GM12878 (cell line): Measurements from ENCODE around the gene TPO. TPM values are rescaled to one million over a fixed set of nuclear protein-coding genes. Genes with fewer than 3 reads are reported as not detected.

Experiments
- ATAC-seq: fragments of 200-7000 bp; cut with Tn5 transposase; 3 replicates; pipeline ENCODE4 v1.9.1; 2020; ENCODE audit warnings: mild to moderate bottlenecking, moderate library complexity
- BruUV-seq: library from RNA; stranded (reverse); fragments of 400-500 nt; replicated peaks from 2 replicates; lab custom pipeline; 2021; lab: Mats Ljungman, UMichigan
- CTCF ChIA-PET: fragments of 300-600 bp; sonication (Branson Sonifier 250); formaldehyde crosslinking; extraction: SDS; loops from one replicate; lab custom pipeline; 2021; ENCODE audit warnings: inconsistent platforms; lab: Yijun Ruan, JAX
- POLR2A ChIA-PET: fragments of 350-600 bp; formaldehyde crosslinking; extraction: SDS; loops from one replicate; lab custom pipeline; 2021; ENCODE audit warnings: inconsistent platforms; lab: Charles Lee
- RAD21 ChIA-PET: fragments of 300-600 bp; sonication (Branson Sonifier 250); formaldehyde crosslinking; loops from one replicate; lab custom pipeline; 2023; ENCODE audit warnings: antibody characterized with exemption; ENCODE audit not compliant: unreplicated experiment; lab: Charles Lee
- SMC1A ChIA-PET: fragments of 300-600 bp; sonication (Branson Sonifier 250); formaldehyde crosslinking; loops from one replicate; lab custom pipeline; 2023; ENCODE audit not compliant: unreplicated experiment, uncharacterized antibody; lab: Charles Lee
- DNase-seq: peaks from one replicate; pipeline ENCODE4 v3.0.0-alpha.2; 2011; ENCODE audit warnings: low read depth, low spot score
- FAIRE-seq: peaks from 3 replicates; lab custom pipeline; 2011; peaks lifted over from hg19 to GRCh38; lab: Jason Lieb, UNC
- H2AFZ ChIP-seq: 2 replicates; pipeline ENCODE4 v1.6.0; 2011; ENCODE audit warnings: low read depth, low read length, control low read depth; ENCODE audit not compliant: control insufficient read depth
- H3K27ac ChIP-seq: 2 replicates; pipeline ENCODE4 v1.5.1; 2011; ENCODE audit warnings: control low read depth; ENCODE audit not compliant: control insufficient read depth, insufficient read depth
- H3K27me3 ChIP-seq, 2 experiments: replicated peaks in 1 of 2; 2 replicates each; pipeline versions ENCODE4 v1.6.0 to v1.6.1; 2011; ENCODE audit warnings: low read length in 1 of 2; ENCODE audit not compliant: control insufficient read depth in 2 of 2, insufficient read depth in 2 of 2
- H3K36me3 ChIP-seq, 2 experiments: 2 replicates each; pipeline ENCODE4 v1.5.1; 2011; ENCODE audit warnings: low read length in 1 of 2; ENCODE audit not compliant: control insufficient read depth in 2 of 2, insufficient read depth in 2 of 2
- H3K4me1 ChIP-seq: 2 replicates; pipeline ENCODE4 v1.6.1; 2011; ENCODE audit warnings: mild to moderate bottlenecking, low read length, moderate library complexity, mixed read lengths; ENCODE audit not compliant: control insufficient read depth, insufficient read depth
- H3K4me2 ChIP-seq: 2 replicates; pipeline ENCODE4 v1.6.0; 2011; ENCODE audit warnings: control low read depth; ENCODE audit not compliant: control insufficient read depth, insufficient read depth
- H3K4me3 ChIP-seq: fragments of 200-600 bp; sonication (generic); 2 replicates; pipeline ENCODE4 v1.5.1; 2016
- H3K79me2 ChIP-seq: 2 replicates; pipeline ENCODE4 v1.6.0; 2011; ENCODE audit warnings: low read length; ENCODE audit not compliant: control insufficient read depth, insufficient read depth
- H3K9ac ChIP-seq: 2 replicates; pipeline ENCODE4 v1.8.0; 2011; ENCODE audit warnings: low read length, control low read depth, mixed read lengths; ENCODE audit not compliant: control insufficient read depth, insufficient read depth
- H3K9me3 ChIP-seq: replicated peaks from 3 replicates; pipeline ENCODE4 v1.5.1; 2011; ENCODE audit warnings: mild to moderate bottlenecking, low read length; ENCODE audit not compliant: control insufficient read depth, insufficient read depth
- H4K20me1 ChIP-seq: 2 replicates; pipeline ENCODE4 v1.6.0; 2011; ENCODE audit not compliant: control insufficient read depth, insufficient read depth
- BCL11A ChIP-seq: IDR thresholded peaks from 2 replicates; pipeline ENCODE4 v1.6.1; 2011; ENCODE audit warnings: low read depth, low read length
- CBX5 ChIP-seq: sonication (generic); IDR thresholded peaks from 2 replicates; pipeline ENCODE4 v1.6.1; 2016; ENCODE audit warnings: low read depth, moderate library complexity, mild to moderate bottlenecking, inconsistent platforms
- EP300 ChIP-seq, 2 experiments: fragments of 150-350 bp in 1 of 2; IDR thresholded peaks; 2 replicates each; pipeline ENCODE4 v1.6.1; 2011 to 2012; ENCODE audit warnings: low read depth in 2 of 2, low read length in 2 of 2, borderline replicate concordance in 1 of 2, improper control_type of control experiment in 1 of 2, inconsistent platforms in 1 of 2; ENCODE audit not compliant: control insufficient read depth in 1 of 2
- IRF4 ChIP-seq: IDR thresholded peaks from 2 replicates; pipeline ENCODE4 v1.6.1; 2011; ENCODE audit warnings: low read depth, low read length
- MEF2A ChIP-seq: IDR thresholded peaks from 2 replicates; pipeline ENCODE4 v1.6.1; 2011; ENCODE audit warnings: low read depth, mild to moderate bottlenecking, low read length, moderate library complexity; ENCODE audit not compliant: insufficient read depth
- RCOR1 ChIP-seq: conservative IDR thresholded peaks from 2 replicates; pipeline ENCODE4 v1.6.1; 2012; ENCODE audit warnings: low read depth, low read length, improper control_type of control experiment
- SRF ChIP-seq, 2 experiments: IDR thresholded peaks; 2 replicates each; pipeline ENCODE4 v1.6.1; 2011; ENCODE audit warnings: low read depth in 2 of 2, low read length in 2 of 2, mild to moderate bottlenecking in 1 of 2, moderate library complexity in 1 of 2
- WGBS: methylation state at CpG from one replicate; pipeline ENCODE4 v1.1.6; 2016; ENCODE audit warnings: low lambda C conversion rate; ENCODE audit not compliant: insufficient replicate concordance, insufficient coverage; ENCODE audit errors: missing lambda C conversion rate; 5-methylcytosine and 5-hydroxymethylcytosine counted together
- in situ Hi-C: fragments of 300-500 bp; cut with MboI; formaldehyde crosslinking; loops from 9 replicates; pipeline ENCODE4 v1.14.3; 2018; ENCODE audit warnings: mixed read lengths
- intact Hi-C: fragments of 100-400 bp; cut with micrococcal nuclease; formaldehyde crosslinking; loops from one replicate; pipeline ENCODE4 v1.14.2; 2022; ENCODE audit not compliant: unreplicated experiment
- polyA plus RNA-seq, 11 experiments: library from polyadenylated mRNA; depleted of rRNA in 4 of 11; unstranded in 6 of 11; stranded (reverse) in 5 of 11; fragments of >200 nt; fragmentation: Nextera tagmentation in 4 of 11; fragmentation: Illumina TruSeq in 1 of 11; extraction: Ambion mirVana in 4 of 11; extraction: Trizol in 1 of 11; gene quantifications; 1 replicate in 1 of 11; 2 replicates in 10 of 11; pipeline versions ENCODE4 v1.2.1 to v1.2.3, GENCODE V29; 2011 to 2016; ENCODE audit warnings: inconsistent platforms in 2 of 11, missing spikeins in 2 of 11, low read depth in 1 of 11
- total RNA-seq, 4 experiments: library from RNA; depleted of rRNA in 3 of 4; stranded (reverse); fragments of >200 nt in 3 of 4; fragmentation: Illumina TruSeq in 1 of 4; extraction: Trizol in 1 of 4; gene quantifications; 2 replicates each; pipeline versions ENCODE4 v1.2.1 to v1.2.3, GENCODE V29; 2013 to 2021

TPO gene
- total and polyA plus RNA-seq, 10 of the 15 experiments (the other 5 are each of a cell fraction or from before 2014, with no cell fraction given) = 0.07 to 0.11 TPM; not detected in 8

GRCh38 chr2:1561811-1562421 lies 148.7 kb downstream of the TPO start (continued):
- no peak for TF ChIP-seq IRF4

GRCh38 chr2:1563084-1563857 lies 150.0 kb downstream of the TPO start:
- Histone ChIP-seq H3K27me3 (no peaks in the 10 kb centered on the region), H3K4me2 (no peak overlapping the region), H3K4me1 (no peaks in the 10 kb centered on the region), H2AFZ (no peak overlapping the region), H3K9me3 (no peaks in the 10 kb centered on the region; the same call in 2 of the 3 replicates), H3K79me2 (no peaks in the 10 kb centered on the region), H3K4me3 (no peak overlapping the region), H3K36me3 (no peaks in the 10 kb centered on the region), H3K27ac (no peak overlapping the region), H4K20me1 (no peaks in the 10 kb centered on the region), H3K9ac (no peak overlapping the region)
- 55% methylated on average over 31 of the region's 32 CpGs for WGBS
- ChIA-PET POLR2A (no interaction called here), SMC1A (no interaction called here), RAD21 (no interaction called here), CTCF (no interaction called here)
- FAIRE-seq (no peak), ATAC-seq (no peak), DNase-seq (no peak)
- in situ Hi-C loops = no loop called here
- TF ChIP-seq MEF2A = no peak
- no peak for TF ChIP-seq CBX5
- TF ChIP-seq EP300 (IDR thresholded peaks at IDR 0.05; ENCODE audit: borderline replicate concordance in 1 of 2, control insufficient read depth in 1 of 2, low read depth in 2 of 2, low read length in 2 of 2) = no peak
- no peak for TF ChIP-seq RCOR1
- no peak for TF ChIP-seq SRF (IDR thresholded peaks at IDR 0.05; ENCODE audit: low read depth in 2 of 2, low read length in 2 of 2)
- no peak for TF ChIP-seq BCL11A
- BruUV-seq = no TSS peak
- intact Hi-C loops = no loop called here
